Gastrocnemius medialis (tissue), 4 donors: Measurements from ENCODE around the gene NR2C2AP. TPM values are rescaled to one million over a fixed set of nuclear protein-coding genes. Genes with fewer than 3 reads are reported as not detected.

Experiments used
- ATAC-seq, 2 donors: fragments of 150-250 bp; one replicate each; pipeline ENCODE4 v1.9.1; 2016
- DNase-seq, 2 donors: peaks; one replicate each; pipeline ENCODE4 v3.0.0-alpha.2; 2019
- H3K27ac ChIP-seq, 4 donors: fragments of 200-600 bp; sonication (generic); 1 replicate in 1 of 4; 2 replicates in 3 of 4; pipeline ENCODE4 v1.5.1; 2016 to 2018; ENCODE audit warnings: mild to moderate bottlenecking in 2 of 4, moderate library complexity in 1 of 4
- H3K27me3 ChIP-seq, 3 donors: fragments of 200-600 bp; sonication (generic) in 2 of 3; 1 replicate in 1 of 3; 2 replicates in 2 of 3; pipeline versions ENCODE4 v1.5.1 to v1.6.0; 2016 to 2019; ENCODE audit warnings: mild to moderate bottlenecking in 1 of 3, moderate library complexity in 1 of 3
- H3K36me3 ChIP-seq, 2 donors: fragments of 200-600 bp; sonication (generic) in 1 of 2; one replicate each; pipeline ENCODE4 v1.5.1; 2017 to 2018
- H3K4me1 ChIP-seq, 2 donors: fragments of 200-600 bp; sonication (generic) in 1 of 2; one replicate each; pipeline ENCODE4 v1.5.1; 2016 to 2017; ENCODE audit warnings: mild to moderate bottlenecking in 2 of 2
- H3K4me3 ChIP-seq, 4 donors: fragments of 200-600 bp; sonication (generic) in 3 of 4; 1 replicate in 1 of 4; 2 replicates in 3 of 4; pipeline ENCODE4 v1.5.1; 2016 to 2019; ENCODE audit warnings: mild to moderate bottlenecking in 2 of 4
- H3K9me3 ChIP-seq, 3 donors: fragments of 200-600 bp; sonication (generic) in 2 of 3; 1 replicate in 1 of 3; 2 replicates in 2 of 3; pipeline ENCODE4 v1.5.1; 2016 to 2019
- CTCF ChIP-seq, 5 experiments: fragments of 450-650 bp in 3 of 5; fragments of 200-600 bp in 2 of 5; sonication (generic) in 2 of 5; IDR thresholded peaks in 4 of 5; conservative IDR thresholded peaks in 1 of 5; 1 replicate in 4 of 5; 2 replicates in 1 of 5; pipeline ENCODE4 v1.5.1; 2016 to 2019; ENCODE audit warnings: antibody characterized with exemption in 5 of 5, mild to moderate bottlenecking in 3 of 5, moderate library complexity in 3 of 5
- POLR2A ChIP-seq, 2 donors: fragments of 450-650 bp; IDR thresholded peaks; one replicate each; pipeline ENCODE4 v1.6.1; 2017; ENCODE audit warnings: antibody characterized with exemption in 2 of 2, mild to moderate bottlenecking in 2 of 2, moderate library complexity in 2 of 2
- in situ Hi-C, 4 donors: fragments of 200-750 bp; cut with MboI; loops; one replicate each; pipeline versions ENCODE4 v1.15.0 to v1.8.0; 2017; ENCODE audit warnings: low sequenced_read_pairs in 4 of 4
- intact Hi-C: fragments of 100-400 bp; cut with DNase I; formaldehyde crosslinking; loops from one replicate; pipeline ENCODE4 v1.15.1; 2023; ENCODE audit warnings: low total_unique reads
- total RNA-seq, 4 donors: library from RNA; depleted of rRNA; stranded (reverse); fragments of >200 nt; gene quantifications; one replicate each; pipeline versions ENCODE4 v1.1.0 to v1.2.3, GENCODE V29; 2016

NR2C2AP gene
- total RNA-seq, 4 donors from 2014 or later = 4.7 to 19.0 (median 11.5) TPM

- H3K27ac ChIP-seq = no peak overlapping the region
- H3K4me3 ChIP-seq = no peak overlapping the region
- TF ChIP-seq CTCF (IDR thresholded peaks at IDR 0.05 in 4 of 5, conservative IDR thresholded peaks at IDR 0.05 in 1 of 5) = no peak
- no peak for TF ChIP-seq POLR2A (IDR thresholded peaks at IDR 0.05)
- DNase-seq = no peak
- H3K27me3 ChIP-seq = no peaks in the 10 kb centered on the region
- peaks cover 19 to 25% of the 10 kb centered on the region in 2 donors for H3K4me1 ChIP-seq
- in situ Hi-C loops = no loop called here
- H3K9me3 ChIP-seq = no peaks in the 10 kb centered on the region
- intact Hi-C loops = no loop called here
- ATAC-seq = no peak
- H3K36me3 ChIP-seq = no peaks in the 10 kb centered on the region
These were observed 35.6 kb downstream of the NR2C2AP start for GRCh38 chr19:19167612-19168011.

GRCh38 chr19:19165396-19165795 lies 37.8 kb downstream of the NR2C2AP start:
- Histone ChIP-seq H3K36me3 (no peaks in the 10 kb centered on the region), H3K9me3 (no peaks in the 10 kb centered on the region), H3K4me3 (no peak overlapping the region), H3K4me1 (peaks cover under 1 to 10% of the 10 kb centered on the region in 2 donors), H3K27me3 (no peaks in the 10 kb centered on the region), H3K27ac (no peak overlapping the region)
- intact Hi-C loops (no loop called here), in situ Hi-C loops (no loop called here)
- no peak for TF ChIP-seq POLR2A (IDR thresholded peaks at IDR 0.05)
- TF ChIP-seq CTCF (IDR thresholded peaks at IDR 0.05 in 4 of 5, conservative IDR thresholded peaks at IDR 0.05 in 1 of 5) = no peak
- ATAC-seq (no peak), DNase-seq (no peak)

- in situ Hi-C loops (no loop called here), intact Hi-C loops (no loop called here)
- ATAC-seq (no peak), DNase-seq (no peak)
- no peak for TF ChIP-seq POLR2A (IDR thresholded peaks at IDR 0.05)
- no peak for TF ChIP-seq CTCF (IDR thresholded peaks at IDR 0.05 in 4 of 5, conservative IDR thresholded peaks at IDR 0.05 in 1 of 5)
- H3K9me3 ChIP-seq = no peaks in the 10 kb centered on the region
- H3K27ac ChIP-seq = no peak overlapping the region
- H3K36me3 ChIP-seq = no peaks in the 10 kb centered on the region
- H3K4me1 ChIP-seq = no peaks in the 10 kb centered on the region
- no peak overlapping the region for H3K4me3 ChIP-seq
- no peaks in the 10 kb centered on the region for H3K27me3 ChIP-seq
These were observed 40.7 kb downstream of the NR2C2AP start for GRCh38 chr19:19162495-19162894.

- in situ Hi-C loops = no loop called here
These were observed 42.7 kb downstream of the NR2C2AP start for GRCh38 chr19:19160461-19161035.

More at GRCh38 chr19:19160461-19161035, 42.7 kb downstream of the NR2C2AP start:
- ATAC-seq (no peak), DNase-seq (no peak)
- Histone ChIP-seq H3K27ac (no peak overlapping the region), H3K4me1 (no peaks in the 10 kb centered on the region), H3K4me3 (no peak overlapping the region), H3K36me3 (peaks cover 0 to 3% of the 10 kb centered on the region in 2 donors), H3K27me3 (no peaks in the 10 kb centered on the region), H3K9me3 (no peaks in the 10 kb centered on the region)
- TF ChIP-seq CTCF (IDR thresholded peaks at IDR 0.05 in 4 of 5, conservative IDR thresholded peaks at IDR 0.05 in 1 of 5) (no peak), POLR2A (IDR thresholded peaks at IDR 0.05) (no peak)
- intact Hi-C loops = no loop called here
